ENCODE results near the gene SLC22A12.

Gene SLC22A12

GRCh38 chr11:64627371-64627770, 36.4 kb downstream of the SLC22A12 start:
- H3K27me3 ChIP-seq (replicated peaks in 2 of 5; ENCODE audit: control insufficient read depth in 4 of 5, insufficient read depth in 5 of 5, low read length in 4 of 5) = no peaks in the 10 kb centered on the region
- H3K4me1 ChIP-seq (ENCODE audit: control extremely low read depth in 1 of 4, control insufficient read depth in 4 of 4, insufficient read depth in 4 of 4, low read length in 3 of 4) = peaks cover 9 to 51% (median 35%) of the 10 kb centered on the region in 4 experiments
- CTCF ChIA-PET = no interaction called here
- no peak overlapping the region for H3K4me3 ChIP-seq (ENCODE audit: control insufficient read depth in 1 of 7, extremely low read depth in 1 of 7, insufficient read depth in 4 of 7, low read depth in 2 of 7, low read length in 6 of 7)
- WGBS (ENCODE audit: insufficient coverage) = 100% methylated on average over 2 of the region's 4 CpGs
- H3K9me3 ChIP-seq (ENCODE audit: control extremely low read depth in 1 of 5, control insufficient read depth in 4 of 5, insufficient read depth in 2 of 5, low read depth in 1 of 5, low read length in 4 of 5) = no peaks in the 10 kb centered on the region
- POLR2A ChIA-PET = no interaction called here
- H3K27ac ChIP-seq (ENCODE audit: insufficient read depth in 1 of 2, low read depth in 1 of 2, low read length in 2 of 2, poor library complexity in 1 of 2, severe bottlenecking in 2 of 2) = no peak overlapping the region
- no peak for DNase-seq
- H3K36me3 ChIP-seq (ENCODE audit: control insufficient read depth in 4 of 4, insufficient read depth in 4 of 4, low read length in 3 of 4) = no peaks in the 10 kb centered on the region

- no peaks in the 10 kb centered on the region for H3K36me3 ChIP-seq (ENCODE audit: control insufficient read depth in 4 of 4, insufficient read depth in 4 of 4, low read length in 3 of 4)
- H3K27me3 ChIP-seq (replicated peaks in 2 of 5; ENCODE audit: control insufficient read depth in 4 of 5, insufficient read depth in 5 of 5, low read length in 4 of 5) = no peaks in the 10 kb centered on the region
- no peak for DNase-seq
- ChIA-PET CTCF (no interaction called here), POLR2A (no interaction called here)
- no peaks in the 10 kb centered on the region for H3K9me3 ChIP-seq (ENCODE audit: control extremely low read depth in 1 of 5, control insufficient read depth in 4 of 5, insufficient read depth in 2 of 5, low read depth in 1 of 5, low read length in 4 of 5)
- no peak overlapping the region for H3K4me3 ChIP-seq (ENCODE audit: control insufficient read depth in 1 of 7, extremely low read depth in 1 of 7, insufficient read depth in 4 of 7, low read depth in 2 of 7, low read length in 6 of 7)
- no peak overlapping the region for H3K27ac ChIP-seq (ENCODE audit: insufficient read depth in 1 of 2, low read depth in 1 of 2, low read length in 2 of 2, poor library complexity in 1 of 2, severe bottlenecking in 2 of 2)
- WGBS (ENCODE audit: insufficient coverage) = no CpG with 5 or more reads among the region's 2 CpGs
- peaks cover 9 to 46% (median 30%) of the 10 kb centered on the region in 4 experiments for H3K4me1 ChIP-seq (ENCODE audit: control extremely low read depth in 1 of 4, control insufficient read depth in 4 of 4, insufficient read depth in 4 of 4, low read length in 3 of 4)
Observed at GRCh38 chr11:64628596-64628995, 37.6 kb downstream of the SLC22A12 start.

- ChIA-PET CTCF (no interaction called here), POLR2A (no interaction called here)
- H3K27ac ChIP-seq (ENCODE audit: insufficient read depth in 1 of 2, low read depth in 1 of 2, low read length in 2 of 2, poor library complexity in 1 of 2, severe bottlenecking in 2 of 2) = no peak overlapping the region
- WGBS (ENCODE audit: insufficient coverage) = 92% methylated on average over 6 of the region's 6 CpGs
- DNase-seq = no peak
- H3K36me3 ChIP-seq (ENCODE audit: control insufficient read depth in 4 of 4, insufficient read depth in 4 of 4, low read length in 3 of 4) = no peaks in the 10 kb centered on the region
- no peak overlapping the region for H3K4me3 ChIP-seq (ENCODE audit: control insufficient read depth in 1 of 7, extremely low read depth in 1 of 7, insufficient read depth in 4 of 7, low read depth in 2 of 7, low read length in 6 of 7)
- H3K27me3 ChIP-seq (replicated peaks in 2 of 5; ENCODE audit: control insufficient read depth in 4 of 5, insufficient read depth in 5 of 5, low read length in 4 of 5) = no peaks in the 10 kb centered on the region
- peaks cover 9 to 46% (median 31%) of the 10 kb centered on the region in 4 experiments for H3K4me1 ChIP-seq (ENCODE audit: control extremely low read depth in 1 of 4, control insufficient read depth in 4 of 4, insufficient read depth in 4 of 4, low read length in 3 of 4)
- H3K9me3 ChIP-seq (ENCODE audit: control extremely low read depth in 1 of 5, control insufficient read depth in 4 of 5, insufficient read depth in 2 of 5, low read depth in 1 of 5, low read length in 4 of 5) = no peaks in the 10 kb centered on the region
Observed at GRCh38 chr11:64629103-64629502, 38.1 kb downstream of the SLC22A12 start.

- H3K4me1 ChIP-seq (ENCODE audit: control extremely low read depth in 1 of 4, control insufficient read depth in 4 of 4, insufficient read depth in 4 of 4, low read length in 3 of 4) = peaks cover 4 to 46% (median 28%) of the 10 kb centered on the region in 4 experiments
- H3K27me3 ChIP-seq (replicated peaks in 2 of 5; ENCODE audit: control insufficient read depth in 4 of 5, insufficient read depth in 5 of 5, low read length in 4 of 5) = no peaks in the 10 kb centered on the region
- no peaks in the 10 kb centered on the region for H3K9me3 ChIP-seq (ENCODE audit: control extremely low read depth in 1 of 5, control insufficient read depth in 4 of 5, insufficient read depth in 2 of 5, low read depth in 1 of 5, low read length in 4 of 5)
- POLR2A ChIA-PET = no interaction called here
- no peak overlapping the region for H3K4me3 ChIP-seq (ENCODE audit: control insufficient read depth in 1 of 7, extremely low read depth in 1 of 7, insufficient read depth in 4 of 7, low read depth in 2 of 7, low read length in 6 of 7)
- CTCF ChIA-PET = interaction anchor here (1.8 to 7.0 kb wide), 2 partner anchors 15 to 20 kb away, joined by 5 to 68 read pairs; no protein-coding TSS in a partner anchor
- 82% methylated on average over 49 of the region's 56 CpGs for WGBS (ENCODE audit: insufficient coverage)
- no peak overlapping the region for H3K27ac ChIP-seq (ENCODE audit: insufficient read depth in 1 of 2, low read depth in 1 of 2, low read length in 2 of 2, poor library complexity in 1 of 2, severe bottlenecking in 2 of 2)
- H3K36me3 ChIP-seq (ENCODE audit: control insufficient read depth in 4 of 4, insufficient read depth in 4 of 4, low read length in 3 of 4) = no peaks in the 10 kb centered on the region
- no peak for DNase-seq
Observed at GRCh38 chr11:64629796-64630562, 39.0 kb downstream of the SLC22A12 start.

DNA sequence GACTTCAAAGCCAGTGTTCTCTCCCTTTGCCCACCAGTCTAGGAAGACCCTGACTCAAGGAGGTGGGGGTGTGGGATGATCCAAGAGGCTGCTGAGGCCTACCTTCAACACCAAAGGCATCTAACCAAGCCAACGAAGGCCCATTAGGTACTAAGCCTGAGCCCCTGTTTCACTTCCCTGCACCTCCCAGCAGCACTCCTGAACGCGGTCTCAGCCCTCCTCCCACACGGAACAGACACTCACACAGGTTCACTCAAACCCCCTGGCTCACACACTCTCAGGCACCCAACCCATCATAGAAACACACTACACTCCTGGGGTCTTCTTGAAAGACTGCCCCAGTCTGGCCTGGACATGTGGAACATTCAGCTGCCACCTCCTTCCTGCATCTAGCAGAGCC, 40.7 kb downstream of the SLC22A12 start:
- H3K4me1 ChIP-seq (ENCODE audit: control extremely low read depth in 1 of 4, control insufficient read depth in 4 of 4, insufficient read depth in 4 of 4, low read length in 3 of 4) = peaks cover 0 to 38% (median 16%) of the 10 kb centered on the region in 4 experiments
- no peaks in the 10 kb centered on the region for H3K9me3 ChIP-seq (ENCODE audit: control extremely low read depth in 1 of 5, control insufficient read depth in 4 of 5, insufficient read depth in 2 of 5, low read depth in 1 of 5, low read length in 4 of 5)
- H3K4me3 ChIP-seq (ENCODE audit: control insufficient read depth in 1 of 7, extremely low read depth in 1 of 7, insufficient read depth in 4 of 7, low read depth in 2 of 7, low read length in 6 of 7) = no peak overlapping the region
- H3K27me3 ChIP-seq (replicated peaks in 2 of 5; ENCODE audit: control insufficient read depth in 4 of 5, insufficient read depth in 5 of 5, low read length in 4 of 5) = no peaks in the 10 kb centered on the region
- H3K36me3 ChIP-seq (ENCODE audit: control insufficient read depth in 4 of 4, insufficient read depth in 4 of 4, low read length in 3 of 4) = no peaks in the 10 kb centered on the region
- DNase-seq = no peak
- 94% methylated on average over 4 of the region's 4 CpGs for WGBS (ENCODE audit: insufficient coverage)
- POLR2A ChIA-PET = no interaction called here
- no peak overlapping the region for H3K27ac ChIP-seq (ENCODE audit: insufficient read depth in 1 of 2, low read depth in 1 of 2, low read length in 2 of 2, poor library complexity in 1 of 2, severe bottlenecking in 2 of 2)
- CTCF ChIA-PET = interaction anchor here (1.2 to 7.0 kb wide), 4 partner anchors 14 to 142 kb away, joined by 3 to 68 read pairs (median 6); no protein-coding TSS in a partner anchor

- H3K4me1 ChIP-seq (ENCODE audit: control extremely low read depth in 1 of 4, control insufficient read depth in 4 of 4, insufficient read depth in 4 of 4, low read length in 3 of 4) = peaks cover 0 to 36% (median 15%) of the 10 kb centered on the region in 4 experiments
- ChIA-PET POLR2A (no interaction called here), CTCF (interaction anchor here (1.5 to 7.0 kb wide), 3 partner anchors 13 to 142 kb away, joined by 3 to 68 read pairs (median 8); no protein-coding TSS in a partner anchor)
- DNase-seq = no peak
- H3K27me3 ChIP-seq (replicated peaks in 2 of 5; ENCODE audit: control insufficient read depth in 4 of 5, insufficient read depth in 5 of 5, low read length in 4 of 5) = no peaks in the 10 kb centered on the region
- no peaks in the 10 kb centered on the region for H3K36me3 ChIP-seq (ENCODE audit: control insufficient read depth in 4 of 4, insufficient read depth in 4 of 4, low read length in 3 of 4)
- WGBS (ENCODE audit: insufficient coverage) = 97% methylated on average over 4 of the region's 6 CpGs
- no peaks in the 10 kb centered on the region for H3K9me3 ChIP-seq (ENCODE audit: control extremely low read depth in 1 of 5, control insufficient read depth in 4 of 5, insufficient read depth in 2 of 5, low read depth in 1 of 5, low read length in 4 of 5)
- H3K4me3 ChIP-seq (ENCODE audit: control insufficient read depth in 1 of 7, extremely low read depth in 1 of 7, insufficient read depth in 4 of 7, low read depth in 2 of 7, low read length in 6 of 7) = no peak overlapping the region
- H3K27ac ChIP-seq (ENCODE audit: insufficient read depth in 1 of 2, low read depth in 1 of 2, low read length in 2 of 2, poor library complexity in 1 of 2, severe bottlenecking in 2 of 2) = no peak overlapping the region
Observed at GRCh38 chr11:64632237-64632636, 41.2 kb downstream of the SLC22A12 start.

- ChIA-PET CTCF (interaction anchor here (1.5 to 7.0 kb wide), 3 partner anchors 13 to 143 kb away, joined by 3 to 68 read pairs (median 8); no protein-coding TSS in a partner anchor), POLR2A (no interaction called here)
- Histone ChIP-seq H3K36me3 (ENCODE audit: control insufficient read depth in 4 of 4, insufficient read depth in 4 of 4, low read length in 3 of 4) (no peaks in the 10 kb centered on the region), H3K27ac (ENCODE audit: insufficient read depth in 1 of 2, low read depth in 1 of 2, low read length in 2 of 2, poor library complexity in 1 of 2, severe bottlenecking in 2 of 2) (no peak overlapping the region), H3K27me3 (replicated peaks in 2 of 5; ENCODE audit: control insufficient read depth in 4 of 5, insufficient read depth in 5 of 5, low read length in 4 of 5) (no peaks in the 10 kb centered on the region), H3K4me3 (ENCODE audit: control insufficient read depth in 1 of 7, extremely low read depth in 1 of 7, insufficient read depth in 4 of 7, low read depth in 2 of 7, low read length in 6 of 7) (no peak overlapping the region), H3K4me1 (ENCODE audit: control extremely low read depth in 1 of 4, control insufficient read depth in 4 of 4, insufficient read depth in 4 of 4, low read length in 3 of 4) (peaks cover 0 to 33% (median 15%) of the 10 kb centered on the region in 4 experiments), H3K9me3 (ENCODE audit: control extremely low read depth in 1 of 5, control insufficient read depth in 4 of 5, insufficient read depth in 2 of 5, low read depth in 1 of 5, low read length in 4 of 5) (no peaks in the 10 kb centered on the region)
- WGBS (ENCODE audit: insufficient coverage) = no CpG with 5 or more reads among the region's 10 CpGs
- no peak for DNase-seq
Observed at GRCh38 chr11:64632654-64633053, 41.6 kb downstream of the SLC22A12 start.

Data from common myeloid progenitor, CD34-positive (primary cell).